CD14-positive monocyte (primary cell): Measurements from ENCODE around the gene EXOC4. TPM values are rescaled to one million over a fixed set of nuclear protein-coding genes. Genes with fewer than 3 reads are reported as not detected.

ENCODE experiments used
- DNase-seq, 3 donors: peaks; one replicate each; pipeline ENCODE4 v3.0.0-alpha.2; 2011 to 2022
- H2AFZ ChIP-seq: 2 replicates; pipeline ENCODE4 v1.6.0; 2012; ENCODE audit warnings: mild to moderate bottlenecking, low read depth, low read length, inconsistent platforms; ENCODE audit not compliant: insufficient read depth, poor library complexity, severe bottlenecking
- H3K27ac ChIP-seq, 2 donors: 1 replicate in 1 of 2; 2 replicates in 1 of 2; pipeline ENCODE4 v1.5.1; 2012 to 2013; ENCODE audit warnings: low read length in 2 of 2, control low read depth in 1 of 2, inconsistent platforms in 1 of 2, low read depth in 1 of 2, mild to moderate bottlenecking in 1 of 2
- H3K27me3 ChIP-seq, 2 donors: one replicate each; pipeline versions ENCODE4 v1.6.0 to v1.6.1; 2011 to 2013; ENCODE audit warnings: low read length in 2 of 2; ENCODE audit not compliant: control insufficient read depth in 2 of 2, insufficient read depth in 2 of 2
- H3K36me3 ChIP-seq, 2 donors: replicated peaks in 1 of 2; 1 replicate in 1 of 2; 2 replicates in 1 of 2; pipeline versions ENCODE4 v1.5.1 to v1.6.1; 2012 to 2013; ENCODE audit warnings: low read length in 2 of 2, control low read depth in 1 of 2, inconsistent platforms in 1 of 2, mild to moderate bottlenecking in 1 of 2; ENCODE audit not compliant: insufficient read depth in 2 of 2, control insufficient read depth in 1 of 2
- H3K4me1 ChIP-seq, 2 donors: 1 replicate in 1 of 2; 2 replicates in 1 of 2; pipeline versions ENCODE4 v1.5.1 to v1.6.1; 2012 to 2013; ENCODE audit warnings: low read length in 2 of 2, control low read depth in 1 of 2, inconsistent platforms in 1 of 2, mild to moderate bottlenecking in 1 of 2, moderate library complexity in 1 of 2; ENCODE audit not compliant: insufficient read depth in 2 of 2, control insufficient read depth in 1 of 2
- H3K4me2 ChIP-seq: replicated peaks from 2 replicates; pipeline ENCODE3; 2012; ENCODE audit warnings: low read length, moderate library complexity, mild to moderate bottlenecking; ENCODE audit not compliant: poor library complexity, severe bottlenecking; ENCODE audit errors: extremely low read depth
- H3K4me3 ChIP-seq, 3 experiments: fragments of 200-600 bp in 1 of 3; sonication (generic) in 1 of 3; replicated peaks in 1 of 3; 1 replicate in 2 of 3; 2 replicates in 1 of 3; pipeline ENCODE4 v1.5.1; 2011 to 2013; ENCODE audit warnings: low read length in 3 of 3, mild to moderate bottlenecking in 3 of 3, control low read depth in 2 of 3, low read depth in 2 of 3, inconsistent platforms in 1 of 3, moderate library complexity in 1 of 3
- H3K79me2 ChIP-seq: 2 replicates; pipeline ENCODE4 v1.6.0; 2012; ENCODE audit warnings: mild to moderate bottlenecking, control low read depth, inconsistent platforms, low read length, moderate library complexity; ENCODE audit not compliant: insufficient read depth
- H3K9ac ChIP-seq: 2 replicates; pipeline ENCODE4 v1.6.0; 2017; ENCODE audit warnings: low read length, mild to moderate bottlenecking; ENCODE audit not compliant: insufficient read depth, poor library complexity, severe bottlenecking
- H3K9me3 ChIP-seq, 2 donors: replicated peaks in 1 of 2; 1 replicate in 1 of 2; 2 replicates in 1 of 2; pipeline versions ENCODE4 v1.5.1 to v1.6.1; 2012 to 2013; ENCODE audit warnings: low read length in 2 of 2, control low read depth in 1 of 2; ENCODE audit not compliant: control insufficient read depth in 1 of 2, insufficient read depth in 1 of 2
- H4K20me1 ChIP-seq: 2 replicates; pipeline ENCODE4 v1.6.0; 2012; ENCODE audit warnings: mild to moderate bottlenecking, low read length, control low read depth, moderate library complexity; ENCODE audit not compliant: insufficient read depth
- H3K27ac Mint-ChIP-seq, 7 donors: one replicate each; pipeline ENCODE4 v1.8.0; 2020; ENCODE audit warnings: mild to moderate bottlenecking in 7 of 7, mixed read lengths in 7 of 7, moderate library complexity in 6 of 7, inconsistent platforms in 2 of 7
- H3K27me3 Mint-ChIP-seq, 3 donors: one replicate each; pipeline ENCODE4 v1.8.0; 2021 to 2022; ENCODE audit warnings: low read depth in 3 of 3, mild to moderate bottlenecking in 3 of 3, mixed read lengths in 3 of 3, moderate library complexity in 3 of 3, inconsistent platforms in 1 of 3
- H3K36me3 Mint-ChIP-seq, 2 donors: one replicate each; pipeline ENCODE4 v1.8.0; 2020; ENCODE audit warnings: mixed read lengths in 2 of 2, inconsistent platforms in 1 of 2, mild to moderate bottlenecking in 1 of 2
- H3K4me1 Mint-ChIP-seq: one replicate; pipeline ENCODE4 v1.8.0; 2020; ENCODE audit warnings: mild to moderate bottlenecking, mixed read lengths
- H3K4me3 Mint-ChIP-seq, 2 donors: one replicate each; pipeline ENCODE4 v1.8.0; 2020; ENCODE audit warnings: mild to moderate bottlenecking in 2 of 2, mixed read lengths in 2 of 2, moderate library complexity in 1 of 2
- H3K9me3 Mint-ChIP-seq, 7 donors: one replicate each; pipeline ENCODE4 v1.8.0; 2020 to 2022; ENCODE audit warnings: mixed read lengths in 7 of 7, mild to moderate bottlenecking in 6 of 7, moderate library complexity in 6 of 7, inconsistent platforms in 2 of 7
- WGBS: methylation state at CpG from one replicate; pipeline ENCODE4 v1.1.5; 2013; ENCODE audit warnings: missing lambda C conversion rate; ENCODE audit not compliant: insufficient coverage; 5-methylcytosine and 5-hydroxymethylcytosine counted together
- intact Hi-C, 2 donors: fragments of 100-400 bp; cut with micrococcal nuclease; formaldehyde crosslinking; loops; one replicate each; pipeline versions ENCODE4 v1.15.0 to v1.15.1; 2023
- polyA plus RNA-seq, 3 donors: library from polyadenylated mRNA; depleted of rRNA in 1 of 3; unstranded in 2 of 3; stranded (reverse) in 1 of 3; fragments of 300-500 nt in 2 of 3; fragments of >200 nt in 1 of 3; fragmentation: Illumina TruSeq in 2 of 3; gene quantifications; 1 replicate in 2 of 3; 2 replicates in 1 of 3; pipeline ENCODE4 v1.2.3, GENCODE V29; 2012 to 2021
- TF ChIP-seq, protein P1 (sequence below): fragments of 200-600 bp; IDR thresholded peaks from one replicate; pipeline ENCODE4 v1.8.0; 2022; ENCODE audit warnings: antibody characterized with exemption, mild to moderate bottlenecking

Gene EXOC4
- polyA plus RNA-seq, 3 donors, result 20.6 to 22.3 (median 22.3) TPM

DNA sequence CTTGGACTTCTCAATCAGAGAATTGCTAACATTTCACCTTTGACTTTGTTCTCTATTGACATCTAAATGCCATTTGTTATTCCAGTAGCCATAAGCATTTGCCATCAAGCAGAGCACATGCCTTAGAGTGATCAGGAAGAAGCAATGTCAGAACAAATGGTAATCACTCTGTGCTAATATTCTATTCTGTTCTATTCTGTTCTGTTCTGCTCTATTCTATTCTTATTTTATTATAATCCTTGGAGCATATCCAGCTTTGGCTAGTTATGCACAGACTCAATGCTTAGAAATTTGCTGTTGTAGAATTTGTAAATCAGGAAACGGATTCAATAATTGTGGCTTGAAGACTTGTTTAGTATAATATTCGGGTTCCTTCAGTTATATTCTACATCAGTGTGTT, 175.4 kb downstream of the EXOC4 start:
- Mint-ChIP-seq H3K27ac (no peak overlapping the region), H3K9me3 (peaks cover 0 to 8% (median 3%) of the 10 kb centered on the region in 7 donors), H3K36me3 (peaks cover 6 to 10% of the 10 kb centered on the region in 2 donors), H3K4me3 (no peak overlapping the region), H3K27me3 (peaks cover 0 to 2% (median 0%) of the 10 kb centered on the region in 3 donors), H3K4me1 (peaks cover 4% of the 10 kb centered on the region)
- Histone ChIP-seq H3K4me3 (no peak overlapping the region), H3K36me3 (no peaks in the 10 kb centered on the region), H3K27me3 (no peaks in the 10 kb centered on the region), H3K9me3 (peaks cover 0 to 8% of the 10 kb centered on the region in 2 donors), H4K20me1 (no peaks in the 10 kb centered on the region), H3K27ac (no peak overlapping the region), H3K79me2 (no peaks in the 10 kb centered on the region), H2AFZ (no peak overlapping the region), H3K4me2 (no peak overlapping the region), H3K9ac (no peak overlapping the region), H3K4me1 (no peaks in the 10 kb centered on the region)
- no peak for DNase-seq
- intact Hi-C loops, result no loop called here
- TF ChIP-seq, protein P1, sequence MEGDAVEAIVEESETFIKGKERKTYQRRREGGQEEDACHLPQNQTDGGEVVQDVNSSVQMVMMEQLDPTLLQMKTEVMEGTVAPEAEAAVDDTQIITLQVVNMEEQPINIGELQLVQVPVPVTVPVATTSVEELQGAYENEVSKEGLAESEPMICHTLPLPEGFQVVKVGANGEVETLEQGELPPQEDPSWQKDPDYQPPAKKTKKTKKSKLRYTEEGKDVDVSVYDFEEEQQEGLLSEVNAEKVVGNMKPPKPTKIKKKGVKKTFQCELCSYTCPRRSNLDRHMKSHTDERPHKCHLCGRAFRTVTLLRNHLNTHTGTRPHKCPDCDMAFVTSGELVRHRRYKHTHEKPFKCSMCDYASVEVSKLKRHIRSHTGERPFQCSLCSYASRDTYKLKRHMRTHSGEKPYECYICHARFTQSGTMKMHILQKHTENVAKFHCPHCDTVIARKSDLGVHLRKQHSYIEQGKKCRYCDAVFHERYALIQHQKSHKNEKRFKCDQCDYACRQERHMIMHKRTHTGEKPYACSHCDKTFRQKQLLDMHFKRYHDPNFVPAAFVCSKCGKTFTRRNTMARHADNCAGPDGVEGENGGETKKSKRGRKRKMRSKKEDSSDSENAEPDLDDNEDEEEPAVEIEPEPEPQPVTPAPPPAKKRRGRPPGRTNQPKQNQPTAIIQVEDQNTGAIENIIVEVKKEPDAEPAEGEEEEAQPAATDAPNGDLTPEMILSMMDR, result no peak
- WGBS, result no CpG with 5 or more reads among the region's 2 CpGs

DNA sequence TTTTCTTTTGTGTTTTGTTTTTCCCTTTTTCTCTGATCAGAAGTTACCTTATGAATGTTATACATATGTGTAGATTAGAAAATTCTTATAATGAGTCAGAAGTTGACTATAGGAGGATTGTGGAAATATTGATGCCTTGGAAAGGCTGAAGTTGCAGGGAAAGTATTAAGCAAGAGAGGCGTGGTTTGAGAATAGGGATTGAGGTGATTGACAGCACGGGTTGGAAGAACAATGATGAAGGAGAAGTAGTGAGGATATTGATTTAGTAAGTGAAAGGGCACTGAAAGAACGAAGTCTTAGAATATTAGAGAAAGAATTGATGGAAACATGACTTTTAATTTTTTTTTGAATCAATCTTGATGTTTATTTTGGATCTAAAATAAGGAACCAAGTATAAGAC, 176.0 kb downstream of the EXOC4 start:
- Mint-ChIP-seq H3K4me1 (peaks cover 4% of the 10 kb centered on the region), H3K27me3 (peaks cover 0 to 2% (median 0%) of the 10 kb centered on the region in 3 donors), H3K36me3 (peaks cover 6 to 8% of the 10 kb centered on the region in 2 donors), H3K4me3 (no peak overlapping the region), H3K9me3 (peaks cover 0 to 8% (median 1%) of the 10 kb centered on the region in 7 donors), H3K27ac (peak overlapping the region in 1 of 7 donors; percentile 27)
- Histone ChIP-seq H2AFZ (no peak overlapping the region), H3K36me3 (no peaks in the 10 kb centered on the region), H3K27ac (no peak overlapping the region), H4K20me1 (no peaks in the 10 kb centered on the region), H3K9me3 (peaks cover 0 to 3% of the 10 kb centered on the region in 2 donors), H3K4me2 (no peak overlapping the region), H3K27me3 (no peaks in the 10 kb centered on the region), H3K4me1 (no peaks in the 10 kb centered on the region), H3K79me2 (no peaks in the 10 kb centered on the region), H3K9ac (no peak overlapping the region), H3K4me3 (no peak overlapping the region)
- 73% methylated on average over 2 of the region's 3 CpGs for WGBS
- TF ChIP-seq, protein P1, result no peak
- no peak for DNase-seq
- intact Hi-C loops, result no loop called here
